Neural crest cell (in vitro differentiated cells): ENCODE data around the gene GPR62. TPM values are rescaled to one million over a fixed set of nuclear protein-coding genes. Genes with fewer than 3 reads are reported as not detected.
A peak's percentile ranks its signal among the peaks of the same experiment; 100 is the strongest.

Source experiments
- DNase-seq: peaks from one replicate; pipeline ENCODE4 v3.0.0; 2021; ENCODE audit warnings: low read depth, mixed read lengths, low spot score
- H3K27ac Mint-ChIP-seq: one replicate; pipeline ENCODE4 v1.8.0; 2021; ENCODE audit warnings: mild to moderate bottlenecking, mixed read lengths; ENCODE audit not compliant: unreplicated experiment
- H3K27me3 Mint-ChIP-seq: 2 replicates; pipeline ENCODE4 v1.8.0; 2021; ENCODE audit warnings: low read depth, mild to moderate bottlenecking, mixed read lengths
- H3K36me3 Mint-ChIP-seq: 2 replicates; pipeline ENCODE4 v1.8.0; 2021; ENCODE audit warnings: low read depth, mild to moderate bottlenecking, mixed read lengths
- H3K4me1 Mint-ChIP-seq: 2 replicates; pipeline ENCODE4 v1.8.0; 2021; ENCODE audit warnings: mixed read lengths
- H3K4me3 Mint-ChIP-seq: one replicate; pipeline ENCODE4 v1.8.0; 2021; ENCODE audit warnings: mild to moderate bottlenecking, mixed read lengths
- H3K9me3 Mint-ChIP-seq: 2 replicates; pipeline ENCODE4 v1.8.0; 2021; ENCODE audit warnings: mixed read lengths
- CTCF ChIP-seq: fragments of 200-600 bp; sonication (generic); conservative IDR thresholded peaks from 2 replicates; pipeline ENCODE4 v1.5.0; 2021; ENCODE audit warnings: antibody characterized with exemption, mild to moderate bottlenecking
- total RNA-seq: library from RNA; stranded (reverse); gene quantifications from 2 replicates; pipeline ENCODE4 v1.2.1, GENCODE V29; 2021

The GPR62 gene
- total RNA-seq, 1 donor from 2014 or later: 0.23 TPM

- Mint-ChIP-seq H3K27me3 (no peaks in the 10 kb centered on the region), H3K4me3 (no peak overlapping the region), H3K9me3 (no peaks in the 10 kb centered on the region), H3K27ac (no peak overlapping the region), H3K36me3 (no peaks in the 10 kb centered on the region), H3K4me1 (peaks cover 46% of the 10 kb centered on the region)
- no peak for DNase-seq
- TF ChIP-seq CTCF: no peak
These were observed 14.7 kb downstream of the GPR62 start for GRCh38 chr3:51969841-51970240.

- no peak for DNase-seq
- no peaks in the 10 kb centered on the region for H3K36me3 Mint-ChIP-seq
- no peaks in the 10 kb centered on the region for H3K9me3 Mint-ChIP-seq
- no peaks in the 10 kb centered on the region for H3K27me3 Mint-ChIP-seq
- no peak overlapping the region for H3K27ac Mint-ChIP-seq
- H3K4me1 Mint-ChIP-seq: peaks cover 45% of the 10 kb centered on the region
- no peak for TF ChIP-seq CTCF
- H3K4me3 Mint-ChIP-seq: peak overlapping the region; percentile 72
These were observed 15.6 kb downstream of the GPR62 start for GRCh38 chr3:51970606-51971300.

- TF ChIP-seq CTCF: no peak
- Mint-ChIP-seq H3K4me1 (peaks cover 41% of the 10 kb centered on the region), H3K4me3 (peak overlapping the region; percentile 72), H3K27me3 (no peaks in the 10 kb centered on the region), H3K27ac (no peak overlapping the region), H3K9me3 (no peaks in the 10 kb centered on the region), H3K36me3 (no peaks in the 10 kb centered on the region)
- DNase-seq: no peak
These were observed 16.2 kb downstream of the GPR62 start for GRCh38 chr3:51971350-51971749.

- Mint-ChIP-seq H3K9me3 (no peaks in the 10 kb centered on the region), H3K36me3 (no peaks in the 10 kb centered on the region), H3K4me3 (peak overlapping the region; percentile 90), H3K27me3 (no peaks in the 10 kb centered on the region), H3K27ac (peak overlapping the region; percentile 67), H3K4me1 (peaks cover 27% of the 10 kb centered on the region)
- TF ChIP-seq CTCF: no peak
- DNase-seq: no peak
These were observed 19.2 kb downstream of the GPR62 start for GRCh38 chr3:51974277-51974962.

GRCh38 chr3:51974963-51975851 lies 20.0 kb downstream of the GPR62 start, which contains the start of gene ABHD14A:
Gene ABHD14A, plus strand, starts transcription at chr3:51975064. Its CDS starts 72 bp downstream, at chr3:51975136.
- Mint-ChIP-seq H3K27me3 (no peaks in the 10 kb centered on the region), H3K4me3 (peak within 1 kb of the TSS; percentile 90), H3K4me1 (peaks cover 27% of the 10 kb centered on the region), H3K9me3 (no peaks in the 10 kb centered on the region), H3K36me3 (no peaks in the 10 kb centered on the region), H3K27ac (peak within 1 kb of the TSS; percentile 67)
- no peak for DNase-seq
- no peak for TF ChIP-seq CTCF
